Trophoblast cell (in vitro differentiated cells and primary cell): ENCODE results near the gene KCNJ10.

ENCODE experiments used
- DNase-seq, 2 donors: peaks; one replicate each; pipeline ENCODE4 v3.0.0-alpha.2; 2016
- H2AFZ ChIP-seq: 2 replicates; pipeline ENCODE4 v1.6.1; 2013; ENCODE audit warnings: low read length, moderate library complexity, mild to moderate bottlenecking; ENCODE audit not compliant: insufficient read depth, poor library complexity
- H2AK5ac ChIP-seq: 2 replicates; pipeline ENCODE4 v1.6.1; 2013; ENCODE audit warnings: mild to moderate bottlenecking, low read length
- H2BK120ac ChIP-seq: 2 replicates; pipeline ENCODE4 v1.6.1; 2013; ENCODE audit warnings: low read length, mild to moderate bottlenecking, moderate library complexity; ENCODE audit not compliant: insufficient read depth, poor library complexity
- H2BK12ac ChIP-seq: 2 replicates; pipeline ENCODE4 v1.6.1; 2013; ENCODE audit warnings: mild to moderate bottlenecking, low read length, moderate library complexity
- H2BK5ac ChIP-seq: 2 replicates; pipeline ENCODE4 v1.6.1; 2013; ENCODE audit warnings: low read length, low read depth, moderate library complexity, mild to moderate bottlenecking; ENCODE audit not compliant: poor library complexity
- H3K14ac ChIP-seq: 2 replicates; pipeline ENCODE4 v1.6.1; 2013; ENCODE audit warnings: mild to moderate bottlenecking, low read length
- H3K18ac ChIP-seq: 2 replicates; pipeline ENCODE4 v1.6.1; 2013; ENCODE audit warnings: mild to moderate bottlenecking, low read length
- H3K23ac ChIP-seq: 2 replicates; pipeline ENCODE4 v1.6.1; 2013; ENCODE audit warnings: low read length
- H3K27ac ChIP-seq: 2 replicates; pipeline ENCODE4 v1.5.1; 2013; ENCODE audit warnings: low read depth, mild to moderate bottlenecking, inconsistent platforms, low read length, moderate library complexity
- H3K27me3 ChIP-seq: 2 replicates; pipeline ENCODE4 v1.6.1; 2013; ENCODE audit warnings: inconsistent platforms, mild to moderate bottlenecking, low read length, moderate library complexity; ENCODE audit not compliant: insufficient read depth
- H3K36me3 ChIP-seq, 2 experiments: 1 replicate in 1 of 2; 2 replicates in 1 of 2; pipeline ENCODE4 v1.6.1; 2013; ENCODE audit warnings: low read length in 2 of 2, mild to moderate bottlenecking in 2 of 2, moderate library complexity in 1 of 2; ENCODE audit not compliant: insufficient read depth in 2 of 2, control insufficient read depth in 1 of 2
- H3K4ac ChIP-seq: 2 replicates; pipeline ENCODE4 v1.6.1; 2013; ENCODE audit warnings: low read depth, mild to moderate bottlenecking, low read length, moderate library complexity
- H3K4me1 ChIP-seq, 2 experiments: 1 replicate in 1 of 2; 2 replicates in 1 of 2; pipeline ENCODE4 v1.6.1; 2013; ENCODE audit warnings: low read length in 2 of 2, mild to moderate bottlenecking in 2 of 2, moderate library complexity in 1 of 2; ENCODE audit not compliant: insufficient read depth in 2 of 2, control insufficient read depth in 1 of 2
- H3K4me2 ChIP-seq: 2 replicates; pipeline ENCODE4 v1.6.1; 2013; ENCODE audit warnings: inconsistent platforms, mild to moderate bottlenecking, low read length, moderate library complexity
- H3K4me3 ChIP-seq: 2 replicates; pipeline ENCODE4 v1.5.1; 2013; ENCODE audit warnings: mild to moderate bottlenecking, low read depth, low read length, inconsistent platforms
- H3K79me1 ChIP-seq: one replicate; pipeline ENCODE4 v1.6.1; 2013; ENCODE audit warnings: low read length
- H3K79me2 ChIP-seq: 2 replicates; pipeline ENCODE4 v1.6.1; 2013; ENCODE audit warnings: low read length, mild to moderate bottlenecking; ENCODE audit not compliant: control insufficient read depth, insufficient read depth, poor library complexity
- H3K9ac ChIP-seq: 2 replicates; pipeline ENCODE4 v1.6.1; 2013; ENCODE audit warnings: mild to moderate bottlenecking, low read length
- H3K9me3 ChIP-seq: 2 replicates; pipeline ENCODE4 v1.6.1; 2013; ENCODE audit warnings: low read depth, mild to moderate bottlenecking, control low read depth, inconsistent platforms, low read length; ENCODE audit not compliant: insufficient read depth
- H4K12ac ChIP-seq: 2 replicates; pipeline ENCODE4 v1.6.1; 2013; ENCODE audit warnings: low read depth, mild to moderate bottlenecking, low read length, moderate library complexity
- H4K8ac ChIP-seq: 2 replicates; pipeline ENCODE4 v1.6.1; 2013; ENCODE audit warnings: low read depth, mild to moderate bottlenecking, low read length, moderate library complexity
- H4K91ac ChIP-seq: one replicate; pipeline ENCODE4 v1.6.1; 2013; ENCODE audit warnings: low read depth, mild to moderate bottlenecking, low read length, moderate library complexity
- WGBS: extraction: QIAGEN DNeasy Blood & Tissue Kit; methylation state at CpG from one replicate; pipeline ENCODE4 v1.1.7; 2013; ENCODE audit warnings: missing lambda C conversion rate; ENCODE audit not compliant: insufficient read length, insufficient coverage; ENCODE audit errors: extremely low coverage; 5-methylcytosine and 5-hydroxymethylcytosine counted together

KCNJ10 gene

GRCh38 chr1:159991513-159991912 is 78.4 kb downstream of the KCNJ10 start:
- H3K18ac ChIP-seq, result no peak overlapping the region
- no peak overlapping the region for H2BK5ac ChIP-seq
- peak in 1 of 2 donors; percentile 10 for DNase-seq
- H3K4ac ChIP-seq, result no peak overlapping the region
- no peaks in the 10 kb centered on the region for H3K36me3 ChIP-seq
- H3K79me1 ChIP-seq, result no peaks in the 10 kb centered on the region
- no peak overlapping the region for H3K9ac ChIP-seq
- no peaks in the 10 kb centered on the region for H3K4me1 ChIP-seq
- H3K27ac ChIP-seq, result no peak overlapping the region
- no peak overlapping the region for H2AFZ ChIP-seq
- no peaks in the 10 kb centered on the region for H3K9me3 ChIP-seq
- H3K4me2 ChIP-seq, result no peak overlapping the region
- H2BK120ac ChIP-seq, result no peak overlapping the region
- H2AK5ac ChIP-seq, result no peak overlapping the region
- H3K27me3 ChIP-seq, result no peaks in the 10 kb centered on the region
- H3K23ac ChIP-seq, result no peak overlapping the region
- H2BK12ac ChIP-seq, result no peak overlapping the region
- no peaks in the 10 kb centered on the region for H3K79me2 ChIP-seq
- H4K8ac ChIP-seq, result no peak overlapping the region
- H4K12ac ChIP-seq, result no peak overlapping the region
- H3K14ac ChIP-seq, result no peak overlapping the region
- no peak overlapping the region for H3K4me3 ChIP-seq
- no peak overlapping the region for H4K91ac ChIP-seq
- WGBS, result no CpG with 5 or more reads among the region's 4 CpGs

GRCh38 chr1:159990005-159990404 is 80.0 kb downstream of the KCNJ10 start:
- no peak overlapping the region for H4K12ac ChIP-seq
- no peak overlapping the region for H4K8ac ChIP-seq
- no peak overlapping the region for H4K91ac ChIP-seq

DNA sequence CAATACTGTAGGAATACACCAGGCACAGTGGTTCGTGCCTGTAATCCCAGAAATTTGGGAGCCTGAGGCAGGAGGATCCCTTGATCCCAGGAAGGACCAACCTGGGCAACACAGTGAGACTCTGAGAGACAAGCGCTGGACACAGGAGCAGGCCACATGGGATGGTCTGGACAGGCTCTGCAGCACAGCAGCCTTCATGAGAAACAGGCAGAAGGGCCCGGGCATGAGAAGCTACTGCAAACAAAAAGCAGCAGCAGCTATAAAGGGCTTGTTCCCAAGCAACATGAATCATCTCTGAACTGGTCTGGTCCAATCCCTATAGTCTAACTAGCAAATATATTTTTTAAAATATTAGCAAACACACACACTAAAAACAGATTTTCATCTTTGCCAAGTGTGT is 80.4 kb downstream of the KCNJ10 start:
- H2BK5ac ChIP-seq, result no peak overlapping the region
- no peak overlapping the region for H4K12ac ChIP-seq
- no peak overlapping the region for H3K14ac ChIP-seq
- H3K36me3 ChIP-seq, result no peaks in the 10 kb centered on the region
- WGBS, result no CpG with 5 or more reads among the region's 3 CpGs
- no peak overlapping the region for H3K9ac ChIP-seq
- no peaks in the 10 kb centered on the region for H3K4me1 ChIP-seq
- no peak overlapping the region for H3K4me2 ChIP-seq
- H2AFZ ChIP-seq, result no peak overlapping the region
- H3K18ac ChIP-seq, result no peak overlapping the region
- no peak overlapping the region for H3K27ac ChIP-seq
- H3K23ac ChIP-seq, result no peak overlapping the region
- H3K79me2 ChIP-seq, result no peaks in the 10 kb centered on the region
- no peak overlapping the region for H2BK120ac ChIP-seq
- H2BK12ac ChIP-seq, result no peak overlapping the region
- no peak for DNase-seq
- no peak overlapping the region for H3K4ac ChIP-seq
- H3K79me1 ChIP-seq, result no peaks in the 10 kb centered on the region
- no peak overlapping the region for H4K91ac ChIP-seq
- H3K9me3 ChIP-seq, result no peaks in the 10 kb centered on the region
- H3K4me3 ChIP-seq, result no peak overlapping the region
- H4K8ac ChIP-seq, result no peak overlapping the region
- no peaks in the 10 kb centered on the region for H3K27me3 ChIP-seq
- no peak overlapping the region for H2AK5ac ChIP-seq

More at GRCh38 chr1:159990005-159990404, 80.0 kb downstream of the KCNJ10 start:
- DNase-seq, result no peak
- H3K9ac ChIP-seq, result no peak overlapping the region
- H3K4me2 ChIP-seq, result no peak overlapping the region
- no peaks in the 10 kb centered on the region for H3K79me2 ChIP-seq
- H3K14ac ChIP-seq, result no peak overlapping the region
- no peak overlapping the region for H3K27ac ChIP-seq
- H3K27me3 ChIP-seq, result no peaks in the 10 kb centered on the region
- H2AFZ ChIP-seq, result no peak overlapping the region
- no peak overlapping the region for H3K18ac ChIP-seq
- no peak overlapping the region for H3K23ac ChIP-seq
- no peak overlapping the region for H3K4me3 ChIP-seq
- H3K4ac ChIP-seq, result no peak overlapping the region
- H3K4me1 ChIP-seq, result no peaks in the 10 kb centered on the region
- no peaks in the 10 kb centered on the region for H3K36me3 ChIP-seq
- H2BK5ac ChIP-seq, result no peak overlapping the region
- H3K79me1 ChIP-seq, result no peaks in the 10 kb centered on the region
- no CpG with 5 or more reads among the region's 5 CpGs for WGBS
- no peak overlapping the region for H2AK5ac ChIP-seq
- no peak overlapping the region for H2BK120ac ChIP-seq
- H3K9me3 ChIP-seq, result no peaks in the 10 kb centered on the region
- no peak overlapping the region for H2BK12ac ChIP-seq

DNA sequence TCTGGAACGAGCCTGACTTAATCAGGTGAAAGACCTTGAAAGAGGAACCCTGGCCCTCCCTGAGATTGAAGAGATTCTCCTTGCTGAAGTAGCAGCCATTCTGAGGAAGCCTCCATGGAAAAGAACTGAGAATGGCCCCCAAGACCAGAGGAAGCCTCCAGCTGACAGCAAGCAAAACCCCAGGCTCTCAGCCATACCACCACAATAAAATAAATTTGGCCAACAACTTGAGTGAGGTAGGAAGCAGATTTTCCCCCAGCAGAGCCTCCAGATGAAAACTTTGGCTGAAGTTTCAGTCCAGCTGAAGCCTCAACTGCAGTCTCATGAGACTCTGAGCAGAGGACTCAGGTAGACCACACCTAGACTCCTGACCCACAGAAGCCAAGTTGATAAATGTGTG is 82.0 kb downstream of the KCNJ10 start:
- DNase-seq, result no peak
- no peak overlapping the region for H4K8ac ChIP-seq
- no peak overlapping the region for H4K91ac ChIP-seq
- no peak overlapping the region for H3K4ac ChIP-seq
- H2BK12ac ChIP-seq, result no peak overlapping the region
- H3K36me3 ChIP-seq, result no peaks in the 10 kb centered on the region
- no peaks in the 10 kb centered on the region for H3K4me1 ChIP-seq
- H2AK5ac ChIP-seq, result no peak overlapping the region
- no peaks in the 10 kb centered on the region for H3K27me3 ChIP-seq
- H3K9ac ChIP-seq, result no peak overlapping the region
- H2BK5ac ChIP-seq, result no peak overlapping the region
- no CpG with 5 or more reads among the region's 1 CpG for WGBS
- H3K27ac ChIP-seq, result no peak overlapping the region
- no peak overlapping the region for H3K23ac ChIP-seq
- H3K9me3 ChIP-seq, result no peaks in the 10 kb centered on the region
- H3K4me3 ChIP-seq, result no peak overlapping the region
- no peaks in the 10 kb centered on the region for H3K79me1 ChIP-seq
- no peaks in the 10 kb centered on the region for H3K79me2 ChIP-seq
- H4K12ac ChIP-seq, result no peak overlapping the region
- H2AFZ ChIP-seq, result no peak overlapping the region
- no peak overlapping the region for H3K4me2 ChIP-seq
- H3K18ac ChIP-seq, result no peak overlapping the region
- H3K14ac ChIP-seq, result no peak overlapping the region
- H2BK120ac ChIP-seq, result no peak overlapping the region
